HTR-8/SVneo (cell line): ENCODE results near the gene RHBDF2.

Experiments
- DNase-seq: peaks from one replicate; pipeline ENCODE4 v3.0.0; 2011; ENCODE audit warnings: low spot score, mixed read lengths; ENCODE audit not compliant: insufficient read length
- FAIRE-seq: peaks from 2 replicates; lab custom pipeline; 2011; peaks lifted over from hg19 to GRCh38; lab: Jason Lieb, UNC

RHBDF2 gene

DNA sequence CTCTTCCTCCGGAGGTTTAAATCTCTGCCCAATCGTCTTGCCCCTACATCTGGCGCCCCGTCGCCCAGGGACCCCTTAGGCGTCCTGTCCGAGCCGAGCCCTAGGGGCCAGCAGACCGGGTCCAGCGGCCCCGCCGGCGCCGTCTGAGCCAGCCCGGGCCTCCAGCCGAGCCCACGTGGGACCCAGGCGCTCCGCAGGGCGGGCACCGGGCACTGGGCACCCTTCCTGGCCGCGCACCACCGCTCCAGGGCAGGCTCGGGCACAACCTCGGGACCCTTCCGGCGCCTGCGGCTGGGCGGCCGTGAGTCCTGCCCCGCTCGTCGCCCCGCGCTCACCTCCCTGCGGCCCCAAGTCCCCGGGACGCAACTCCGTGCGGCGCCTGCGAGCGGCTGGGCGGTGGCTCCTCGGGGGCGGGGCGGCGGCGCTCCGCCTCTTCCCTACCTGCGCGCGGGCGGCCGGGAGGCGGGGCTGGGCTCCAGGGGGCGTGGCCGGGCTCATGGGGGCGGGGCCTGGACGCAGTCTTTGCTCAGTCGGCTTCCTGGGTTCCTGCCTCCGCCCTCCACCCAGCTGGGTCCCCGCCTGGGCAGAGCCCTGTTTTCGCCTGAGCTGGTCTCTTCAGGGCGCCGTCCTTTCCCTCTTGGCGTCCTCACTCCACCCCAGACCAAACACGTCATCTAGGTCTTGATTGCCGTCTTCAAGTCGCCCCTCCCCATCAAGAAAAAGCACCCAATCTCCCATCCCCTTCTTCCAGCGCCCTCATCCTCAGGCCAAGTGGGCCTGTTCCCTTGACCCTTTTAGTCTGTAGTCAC is at the start of gene RHBDF2:
TSS of gene RHBDF2 (minus strand) at position 406 of the 809 bp plus-strand sequence. CDS start 19,899 bp downstream, outside the sequence.
- DNase-seq (peak; percentile 96), FAIRE-seq (no peak)

DNA sequence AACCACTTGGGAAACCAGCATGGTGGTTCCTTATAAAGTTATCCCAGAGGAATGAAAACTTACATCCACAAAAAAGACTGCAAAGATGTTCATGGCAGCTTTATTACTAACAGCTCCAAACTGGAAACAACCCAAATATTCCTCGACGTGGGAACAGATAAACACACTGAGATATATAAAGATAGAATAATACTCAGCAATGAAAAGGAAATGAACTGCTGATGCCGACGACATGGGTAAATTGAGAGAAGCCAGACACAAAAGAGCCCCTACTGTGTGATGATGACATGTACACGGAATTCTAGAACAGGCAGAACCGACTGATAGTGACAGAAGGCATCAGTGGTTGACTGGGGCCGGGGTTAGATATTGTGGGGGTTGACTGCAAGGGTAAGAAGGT is 48.3 kb upstream of the RHBDF2 start:
- DNase-seq, result no peak
- FAIRE-seq, result no peak

DNA sequence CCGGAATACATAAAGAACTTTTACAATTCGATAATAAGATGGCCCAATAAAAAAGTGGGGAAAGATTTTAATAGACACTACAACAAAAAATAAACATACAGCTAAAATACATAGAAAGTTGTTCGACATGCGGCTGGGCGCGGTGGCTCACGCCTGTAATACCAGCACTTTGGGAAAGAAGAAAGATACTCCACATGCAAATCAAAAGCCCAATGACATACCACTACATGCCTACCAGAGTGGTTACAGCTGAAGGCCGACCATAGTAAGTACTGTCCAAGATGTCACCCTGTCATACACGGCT is 47.9 kb upstream of the RHBDF2 start:
- no peak for FAIRE-seq
- no peak for DNase-seq

DNA sequence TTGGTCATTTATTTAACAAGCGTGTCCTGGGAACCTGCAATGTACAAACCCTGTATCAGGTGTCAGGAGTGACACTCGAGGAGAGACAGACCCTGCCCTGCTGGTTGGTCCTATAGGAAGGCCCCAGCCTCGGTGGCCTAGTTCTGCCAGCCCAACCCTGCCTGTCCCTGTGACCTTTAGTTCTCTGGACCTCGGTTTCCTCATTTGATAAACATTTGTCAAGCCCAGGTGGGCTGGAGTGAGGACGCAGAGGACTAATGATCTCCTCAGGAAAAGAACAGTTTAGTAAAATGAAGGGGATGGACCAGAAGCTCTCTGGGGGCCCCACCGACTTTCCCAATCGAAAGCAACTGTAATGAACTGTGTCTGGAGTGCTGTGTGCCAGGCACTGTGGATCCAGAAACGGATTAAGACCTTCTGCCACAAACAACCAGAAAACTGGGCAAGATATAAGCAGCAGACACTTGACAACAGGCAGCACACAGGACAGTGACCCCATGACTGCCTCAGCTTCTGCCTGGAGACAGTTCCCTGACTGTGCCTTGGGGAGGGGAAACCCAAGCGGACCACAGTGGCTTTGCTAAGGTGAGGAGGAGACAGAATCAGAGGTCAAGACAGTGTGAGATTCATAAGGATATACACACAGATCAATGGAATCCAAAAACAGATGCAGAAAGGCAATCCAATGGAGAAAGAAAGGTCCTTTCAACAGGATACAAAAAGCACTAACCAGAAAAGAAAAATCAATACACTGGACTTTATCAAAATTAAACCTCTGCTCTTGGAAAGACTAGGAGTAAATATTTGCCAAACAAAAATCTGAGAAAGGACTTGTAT is 47.4 kb upstream of the RHBDF2 start:
- DNase-seq (no peak), FAIRE-seq (no peak)

DNA sequence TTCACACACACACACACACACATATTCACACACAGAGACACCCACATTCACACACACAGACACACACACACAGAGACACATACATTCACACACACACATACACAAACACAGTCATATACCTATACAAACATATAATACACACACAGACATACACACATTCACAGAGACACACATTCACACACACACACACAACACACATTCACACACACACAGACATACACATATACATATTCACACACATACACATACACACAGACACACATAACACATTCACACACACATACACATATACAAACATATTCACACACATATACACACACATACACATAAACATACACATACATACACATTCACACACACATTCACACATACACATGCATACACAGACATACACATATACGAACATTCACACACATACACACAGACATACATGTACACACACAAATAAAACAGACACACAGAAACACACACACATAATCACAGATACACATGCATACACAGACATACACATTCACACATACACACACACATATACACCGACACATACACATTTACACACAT is 46.5 kb upstream of the RHBDF2 start:
- FAIRE-seq, result peak; percentile 99
- DNase-seq, result no peak

DNA sequence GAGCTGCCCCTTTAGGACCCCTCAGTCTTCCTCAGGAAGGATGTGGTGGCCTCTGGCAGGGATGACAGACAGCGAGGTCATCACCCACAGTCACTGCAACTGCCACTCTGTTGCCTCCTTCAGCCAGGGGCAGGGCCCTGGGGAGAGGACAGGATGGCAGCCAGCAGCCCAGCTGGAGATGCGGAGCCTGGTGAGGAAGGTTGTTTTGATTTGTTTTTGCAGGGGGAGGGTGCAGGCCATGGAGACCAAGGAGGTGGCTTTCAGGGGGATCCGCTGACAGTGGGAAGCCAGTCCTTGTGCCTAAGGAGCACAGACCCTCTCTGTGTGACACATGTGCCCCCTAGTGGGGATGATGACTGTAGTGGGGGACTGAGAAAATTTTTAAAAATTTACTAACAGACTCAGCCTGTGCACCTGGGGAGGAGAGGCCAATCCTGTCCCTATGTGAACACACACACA is 46.0 kb upstream of the RHBDF2 start:
- FAIRE-seq, result peak; percentile 48
- DNase-seq, result peak; percentile 85

DNA sequence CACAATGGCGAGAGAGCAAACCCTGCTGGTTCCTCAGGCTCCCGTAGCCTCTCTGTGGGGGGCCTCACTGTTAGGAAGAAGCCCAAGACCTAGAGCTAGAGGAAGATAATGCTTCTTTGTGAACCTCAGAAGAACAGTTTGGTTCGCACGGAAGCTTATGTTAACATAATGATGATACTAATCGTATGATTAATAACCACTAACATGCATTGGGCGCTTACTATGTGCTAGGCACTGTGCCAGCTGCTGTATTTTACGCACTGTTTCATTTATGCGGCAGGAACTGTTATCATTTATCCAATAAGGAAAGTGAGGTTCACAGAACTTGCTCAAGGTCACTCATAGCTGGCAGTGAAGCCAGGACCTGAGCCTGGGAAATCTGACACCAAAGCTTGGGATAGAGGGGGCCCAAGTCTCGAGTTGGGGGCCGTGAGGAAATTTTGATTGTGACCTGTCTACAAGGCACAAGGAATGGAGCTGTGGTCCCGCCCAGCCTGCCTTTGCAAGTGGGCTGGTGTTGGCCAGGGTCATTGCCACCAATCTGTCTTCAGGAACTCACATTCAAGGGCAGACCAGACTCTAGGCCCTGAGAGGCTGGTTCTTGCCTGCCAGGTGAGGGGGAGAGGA is 45.4 kb upstream of the RHBDF2 start:
- DNase-seq (no peak), FAIRE-seq (no peak)

DNA sequence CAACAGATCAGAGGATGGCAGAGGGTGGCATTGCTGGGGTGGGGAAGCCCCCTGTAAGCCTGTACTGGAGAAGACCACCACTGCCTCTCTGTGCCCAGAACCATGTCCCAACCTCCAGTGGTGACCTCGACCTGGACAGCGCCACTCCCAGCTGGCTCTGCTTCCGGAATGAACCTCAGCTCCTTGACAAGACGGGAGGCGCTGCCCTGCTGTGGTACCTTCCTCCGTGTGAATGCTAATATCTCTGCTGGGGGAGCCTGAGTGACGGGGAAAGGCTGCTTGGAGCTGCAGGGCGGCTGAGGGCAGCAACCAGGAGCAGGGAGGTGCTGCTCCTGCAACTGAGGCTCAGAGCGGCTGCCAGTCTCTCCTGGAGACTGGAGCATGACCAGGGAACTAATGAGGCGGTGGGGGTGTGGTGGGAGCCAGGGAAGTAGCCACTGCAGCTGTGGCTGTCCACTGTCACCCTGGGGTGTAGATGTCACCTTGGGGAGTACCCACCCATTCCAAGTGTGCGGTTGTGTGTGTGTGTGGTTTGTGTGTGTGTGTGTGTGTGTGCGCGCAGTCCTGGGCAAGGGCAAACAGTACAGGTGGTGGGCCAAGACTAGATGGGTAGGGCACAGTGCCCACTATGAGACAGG is 44.8 kb upstream of the RHBDF2 start:
- no peak for FAIRE-seq
- no peak for DNase-seq

DNA sequence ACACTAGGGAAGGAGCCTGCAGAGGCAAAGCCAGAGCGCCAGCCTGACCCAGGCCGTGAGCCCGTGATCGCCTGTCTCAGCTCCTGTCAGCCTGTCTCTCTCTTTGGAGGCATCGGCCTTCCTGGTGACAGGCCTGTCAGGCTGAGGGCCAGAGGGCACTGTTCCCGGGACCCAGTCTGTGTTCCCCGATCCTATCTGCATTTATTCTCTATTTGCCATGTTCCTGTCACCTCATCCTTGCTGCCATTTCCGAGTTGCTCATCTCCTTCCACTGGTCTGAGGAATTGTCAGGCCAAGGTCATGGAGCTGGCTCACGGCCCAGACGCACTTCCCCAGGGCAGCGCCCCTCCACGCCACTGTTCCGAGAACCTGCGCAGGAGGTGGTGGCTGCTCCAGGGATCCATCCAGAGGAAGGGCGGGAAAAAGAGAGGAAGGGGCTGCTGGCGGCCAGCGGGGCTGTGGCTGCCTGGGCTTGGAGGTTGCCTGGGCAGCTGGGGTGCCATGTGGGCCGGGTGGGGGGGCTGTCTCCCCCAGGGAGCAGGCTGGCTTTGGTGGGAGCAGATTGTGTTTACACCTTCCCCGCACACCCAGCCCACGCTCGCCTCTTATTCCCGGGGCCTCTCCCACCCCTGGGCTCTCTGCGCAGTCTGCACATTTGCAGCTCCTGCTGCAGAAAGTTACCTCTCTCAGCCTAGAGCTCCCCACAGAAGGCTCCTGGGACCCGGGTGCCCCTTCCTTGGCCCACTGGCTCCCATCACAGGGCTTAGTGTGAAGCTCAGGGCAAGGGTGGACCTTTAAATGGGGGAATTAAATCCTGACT is 43.5 kb upstream of the RHBDF2 start:
- DNase-seq (no peak), FAIRE-seq (no peak)

DNA sequence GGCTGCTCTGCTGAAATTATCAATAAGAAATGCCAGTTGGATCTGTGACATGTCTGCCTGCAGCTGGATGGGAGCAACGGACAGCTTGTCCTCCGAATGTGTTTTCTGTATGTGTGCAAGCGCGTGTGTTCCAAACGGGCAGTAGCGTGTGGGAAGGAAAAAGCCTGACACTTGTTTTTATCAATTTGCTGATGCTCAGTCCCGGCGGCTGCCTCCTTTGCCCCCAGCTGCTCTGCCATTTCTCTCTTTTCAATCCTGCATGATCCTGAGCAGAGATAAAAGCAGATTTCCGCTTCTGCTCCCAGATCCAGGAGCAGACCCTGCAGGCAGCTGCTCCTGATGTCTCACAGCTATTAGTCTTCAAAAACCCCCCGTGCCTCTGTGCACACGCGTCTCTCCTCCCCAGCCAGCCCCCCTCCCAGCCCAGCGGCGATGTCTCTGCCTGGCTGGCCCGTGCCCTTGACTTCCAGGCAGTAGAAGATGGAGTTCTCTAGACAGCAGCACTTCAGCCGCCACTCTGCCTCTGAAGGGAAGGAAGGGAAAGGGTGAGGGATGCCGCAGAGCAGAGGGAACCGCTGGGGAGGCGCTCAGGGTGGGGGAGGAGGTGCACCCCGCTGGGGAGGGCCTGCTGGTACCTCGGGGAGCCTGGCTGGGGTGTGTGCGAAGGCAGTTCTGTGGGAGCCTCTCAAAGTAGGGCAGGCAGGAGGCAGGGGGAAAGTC is 42.8 kb upstream of the RHBDF2 start:
- FAIRE-seq (no peak), DNase-seq (no peak)

DNA sequence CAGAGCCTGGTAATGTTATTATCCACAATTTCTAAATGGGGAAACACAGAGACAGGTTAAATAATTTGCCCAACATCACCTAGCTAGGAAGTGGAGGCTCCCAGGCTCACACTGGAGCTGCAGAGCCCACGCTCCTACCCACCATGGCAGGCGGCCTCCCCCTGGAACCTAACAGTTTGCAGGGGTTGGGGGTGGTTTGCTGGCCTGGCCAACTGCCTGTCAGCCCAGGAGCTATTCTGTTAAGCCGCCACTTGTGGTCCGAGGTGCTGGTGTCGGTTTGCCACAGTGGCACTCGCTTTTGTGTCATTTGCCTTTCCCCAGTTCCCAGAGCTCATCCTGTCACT is 42.2 kb upstream of the RHBDF2 start:
- FAIRE-seq (no peak), DNase-seq (no peak)

DNA sequence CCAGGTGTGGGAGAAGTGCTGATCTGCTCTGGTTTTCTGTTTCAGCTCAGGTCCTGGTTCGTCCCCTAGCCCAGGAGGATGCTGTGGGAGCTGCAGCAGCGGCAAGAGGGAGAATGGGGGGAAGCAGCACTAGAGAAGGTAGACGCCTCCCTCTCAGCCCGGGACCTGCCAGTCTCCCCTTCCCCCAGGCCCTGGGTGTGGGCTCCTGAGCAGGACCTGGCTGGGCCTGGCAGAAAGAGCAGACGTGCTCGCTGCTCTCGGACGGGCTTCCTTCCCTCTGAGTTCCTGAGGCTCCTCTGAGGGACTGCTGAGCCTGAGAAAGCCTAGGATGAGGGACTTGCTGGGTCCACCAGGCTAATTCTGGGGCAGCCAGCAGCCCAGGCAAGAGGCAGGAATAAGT is 41.8 kb upstream of the RHBDF2 start:
- DNase-seq, result no peak
- no peak for FAIRE-seq

DNA sequence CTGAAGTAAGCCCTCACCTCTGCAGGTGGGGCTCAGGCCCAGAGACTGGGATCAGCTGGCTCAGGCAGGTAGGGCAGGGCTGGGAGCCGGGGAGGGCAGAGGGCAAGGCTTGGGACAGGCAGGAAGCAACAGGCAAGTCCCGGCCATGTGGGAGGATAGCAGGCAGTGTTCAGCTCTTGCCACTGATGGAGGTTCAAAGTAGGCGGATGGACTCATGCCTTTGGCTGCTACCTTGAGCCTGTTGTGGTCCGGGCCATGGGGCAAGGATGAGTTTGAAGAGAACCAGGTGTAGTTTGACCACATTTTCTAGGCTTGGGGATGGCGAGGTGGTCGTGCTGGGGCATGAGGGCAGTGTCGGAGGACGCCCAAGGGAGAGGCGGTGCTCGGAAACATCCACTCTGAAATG is 41.3 kb upstream of the RHBDF2 start:
- DNase-seq (no peak), FAIRE-seq (no peak)

DNA sequence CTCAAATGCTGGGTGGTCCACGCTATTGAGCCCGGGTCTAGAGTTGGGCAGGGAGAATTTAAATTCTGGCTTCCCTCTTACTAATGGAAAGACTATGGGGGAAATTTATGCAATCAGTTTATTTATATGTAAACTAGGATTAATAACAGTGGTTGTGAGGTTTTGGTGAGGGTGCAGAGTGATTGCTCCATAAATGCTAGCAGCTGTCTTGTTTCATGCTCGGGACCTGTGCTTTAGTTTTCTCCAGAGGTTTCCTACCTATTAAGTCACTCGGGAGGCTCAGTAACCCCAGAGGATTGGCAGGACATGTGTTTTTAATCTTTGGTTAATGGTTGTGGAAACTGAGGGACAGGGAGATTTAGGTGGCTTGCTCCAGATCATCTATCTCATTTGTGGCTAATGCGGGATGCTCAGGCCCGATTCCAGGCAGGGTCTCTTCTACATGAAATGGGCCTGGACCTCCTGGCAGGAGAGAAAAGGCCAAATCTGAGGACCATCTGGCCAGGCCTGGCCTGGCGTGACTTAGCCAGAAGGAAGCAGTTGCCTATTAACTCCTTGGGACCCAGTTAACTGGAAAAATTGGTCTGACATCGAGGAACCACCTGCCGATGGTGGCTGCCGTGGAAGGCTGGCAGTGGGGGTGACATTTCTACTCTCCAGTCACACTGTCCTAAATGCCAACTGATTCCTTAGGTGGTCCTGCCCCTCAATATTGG is 40.7 kb upstream of the RHBDF2 start:
- no peak for DNase-seq
- FAIRE-seq, result no peak

DNA sequence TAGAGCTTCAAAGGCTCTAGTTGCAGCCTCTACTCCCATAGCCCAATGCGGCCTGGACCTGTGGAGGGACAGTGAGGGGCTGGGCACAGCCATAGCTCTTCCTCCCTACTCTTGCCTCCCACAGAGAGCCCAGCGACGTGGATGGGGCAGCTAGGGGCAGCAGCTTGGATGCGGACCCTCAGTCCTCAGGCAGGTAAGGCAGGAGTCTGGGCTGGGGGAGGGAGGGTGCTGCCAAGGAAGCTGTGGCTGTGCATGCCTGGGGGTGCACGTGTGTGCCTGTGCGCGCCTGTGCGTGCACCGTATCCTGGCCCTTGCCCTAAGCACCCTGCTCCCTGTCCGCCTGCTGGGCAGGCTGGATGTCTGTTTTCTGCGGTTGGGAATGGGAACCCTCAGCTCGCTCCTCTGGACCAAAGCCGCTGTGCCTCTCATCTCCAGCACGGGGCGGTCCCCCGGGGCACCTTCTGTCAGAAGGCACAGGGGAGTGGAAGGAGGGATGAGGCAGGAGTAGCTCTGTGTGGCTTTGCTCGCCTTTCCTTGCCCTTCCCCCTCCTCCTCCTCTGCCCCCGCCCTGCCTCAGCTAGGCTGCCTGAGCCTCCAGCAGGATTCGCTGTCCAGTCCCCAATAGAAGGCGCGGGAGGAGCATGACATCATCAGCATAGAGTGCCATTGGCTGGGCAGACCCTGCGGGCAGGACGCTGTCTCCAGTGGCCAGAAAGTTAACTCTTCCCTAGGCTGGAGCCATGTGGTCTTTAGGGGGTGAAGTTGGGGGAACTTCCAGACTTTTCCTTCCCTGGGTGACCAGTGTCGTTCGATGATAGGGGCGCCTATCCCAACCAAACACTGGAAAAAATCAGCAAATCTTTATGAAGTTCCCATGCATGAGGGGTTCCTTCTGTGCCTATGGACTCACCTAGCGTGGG is 39.4 kb upstream of the RHBDF2 start:
- DNase-seq, result peak; percentile 99
- peak; percentile 100 for FAIRE-seq

DNA sequence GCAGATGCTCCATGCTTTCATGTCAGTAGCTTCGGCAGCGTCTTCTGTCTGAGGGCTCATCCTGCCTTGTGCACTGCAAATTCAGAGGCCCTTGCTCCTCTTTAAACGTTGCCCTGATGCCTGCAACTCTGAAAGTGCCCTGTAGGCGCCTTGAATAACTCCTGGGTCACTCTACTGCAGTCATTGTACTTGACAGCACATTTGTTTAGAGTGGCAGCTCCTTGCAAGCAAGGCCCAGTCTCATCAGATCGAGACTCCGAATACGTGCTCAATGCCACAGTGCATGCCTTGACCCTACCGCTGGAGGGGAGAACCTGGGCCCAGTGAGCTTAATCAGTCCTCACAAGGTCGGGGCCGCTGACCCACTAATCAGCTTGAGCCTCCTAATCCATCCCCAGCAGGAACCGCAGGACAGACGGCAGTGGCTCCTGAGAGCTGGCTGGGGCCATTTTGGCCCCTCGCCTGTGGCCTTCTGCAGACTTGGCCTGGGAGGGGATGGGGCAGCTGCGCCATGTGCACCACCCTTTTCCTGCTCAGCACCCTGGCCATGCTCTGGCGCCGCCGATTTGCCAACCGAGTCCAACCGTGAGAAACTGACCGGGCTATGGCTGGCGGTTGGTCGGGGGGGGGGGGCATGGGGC is 38.5 kb upstream of the RHBDF2 start, which contains the start of gene PRCD:
TSS of gene PRCD (plus strand) at position 414 of the 641 bp plus-strand sequence. CDS start at position 512, 98 bp downstream.
- FAIRE-seq, result peak; percentile 46
- no peak for DNase-seq
